HCEC 1CT (cell line): ENCODE measurements around the gene NFIA.

Source experiments
- DNase-seq: peaks from one replicate; pipeline ENCODE4 v3.0.0-alpha.2; 2017

The NFIA gene

DNA sequence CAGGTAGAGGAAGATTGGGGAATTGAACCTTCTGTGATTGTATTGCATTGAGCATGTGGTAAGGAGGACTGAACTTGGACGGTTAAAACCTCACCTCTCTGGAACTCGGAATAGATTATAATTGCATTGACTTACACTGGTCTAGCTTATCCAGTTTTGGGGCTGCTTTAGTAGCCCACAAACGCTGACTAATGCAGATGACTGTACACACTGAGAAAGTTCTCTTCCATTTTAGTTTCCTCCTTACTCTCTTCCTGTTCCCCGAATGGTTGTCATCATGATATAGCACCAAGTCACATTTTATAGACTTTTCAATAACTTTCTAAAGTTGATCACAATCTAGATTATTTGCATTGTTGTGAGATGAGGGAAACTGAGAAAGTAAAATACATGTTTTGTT lies 78.2 kb downstream of the NFIA start:
- peak; percentile 84 for DNase-seq

DNA sequence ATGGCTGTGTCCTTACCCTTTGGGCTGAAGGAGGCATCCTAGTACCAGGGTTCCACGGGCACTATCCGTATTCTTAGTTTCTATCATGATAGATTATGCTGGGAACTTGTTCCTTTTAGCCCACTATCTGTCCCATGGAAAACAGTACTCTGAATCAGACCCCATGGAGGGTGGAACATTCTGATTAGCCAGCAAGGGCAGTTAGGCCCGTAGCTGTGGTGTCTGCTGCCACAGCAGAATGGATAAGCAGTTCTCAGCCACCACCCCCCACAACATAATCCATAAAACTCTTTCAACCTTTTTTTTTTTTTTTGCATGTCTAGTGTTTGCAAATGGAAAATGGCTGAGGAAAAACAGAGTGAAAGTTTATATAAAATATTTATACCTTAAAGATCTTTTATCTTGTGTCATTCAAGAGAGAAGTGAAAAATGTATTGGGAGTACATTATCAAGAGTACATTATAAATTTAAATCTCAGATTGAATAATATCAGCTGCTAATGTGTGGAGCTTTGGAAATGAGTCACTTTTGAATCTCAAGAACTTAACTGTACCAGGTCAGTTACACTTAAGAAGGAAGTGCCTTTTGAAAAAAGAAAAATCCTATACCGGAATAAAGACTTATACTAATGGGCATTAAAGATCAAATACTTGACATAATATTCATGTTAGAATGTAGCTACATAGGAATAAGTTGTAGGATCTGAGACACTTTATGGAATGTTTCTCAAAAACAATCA lies 80.3 kb downstream of the NFIA start:
- DNase-seq: peak; percentile 42

DNA sequence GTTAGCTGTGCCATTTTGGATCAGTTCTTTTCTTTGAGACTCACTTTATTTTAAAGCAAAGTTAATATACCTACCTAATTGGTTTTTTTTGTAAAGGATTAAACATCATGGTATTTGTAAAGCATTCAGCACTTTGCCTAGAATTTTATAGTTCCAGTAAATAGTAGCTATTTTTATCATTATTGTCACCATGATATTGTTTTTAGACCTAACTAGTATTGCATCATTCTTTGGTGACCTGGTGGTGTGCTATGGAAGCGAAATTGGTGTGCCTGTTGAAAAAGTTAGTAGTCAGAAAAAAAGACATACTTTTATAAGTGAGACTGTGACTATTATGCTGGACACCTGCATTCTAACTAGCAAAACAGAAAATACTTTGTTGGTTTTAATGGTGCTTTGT lies 81.0 kb downstream of the NFIA start:
- no peak for DNase-seq

DNA sequence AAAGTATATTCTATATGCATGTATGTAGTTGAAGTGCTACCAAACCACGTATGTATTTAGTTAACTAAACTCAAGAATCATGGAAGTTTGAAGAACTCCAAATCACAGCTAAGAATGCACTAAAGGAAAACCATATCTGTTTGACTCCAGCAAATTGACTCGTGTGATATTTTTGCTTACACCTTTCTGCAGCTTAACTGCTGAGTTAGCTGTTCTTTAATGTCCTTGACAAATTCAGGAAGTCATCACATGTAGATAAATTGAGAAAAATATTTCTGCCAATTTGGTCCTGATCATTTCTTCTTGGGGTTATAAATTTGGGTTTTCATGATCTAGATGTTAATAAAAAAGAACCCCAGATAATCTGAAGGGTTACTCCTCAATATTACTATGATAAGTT lies 83.0 kb downstream of the NFIA start:
- DNase-seq: no peak

DNA sequence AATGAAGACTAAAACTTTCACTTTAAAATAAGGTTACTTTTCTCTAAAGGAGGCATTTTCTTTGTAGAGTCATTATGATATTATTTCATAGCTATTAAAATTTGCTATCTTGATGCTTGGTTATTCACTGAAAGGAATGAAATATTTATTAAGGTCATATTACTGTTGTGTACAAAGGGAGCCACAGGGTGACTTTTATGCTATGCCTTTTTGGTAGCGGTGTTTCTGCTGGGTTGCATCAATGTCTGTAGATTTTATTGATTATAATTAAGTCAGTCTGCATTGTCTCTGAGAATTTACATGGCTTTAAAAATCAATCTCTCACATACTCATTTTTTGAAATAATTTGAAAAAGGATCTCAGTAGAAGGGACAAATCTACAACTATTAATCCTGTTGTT lies 84.9 kb downstream of the NFIA start:
- DNase-seq: no peak

DNA sequence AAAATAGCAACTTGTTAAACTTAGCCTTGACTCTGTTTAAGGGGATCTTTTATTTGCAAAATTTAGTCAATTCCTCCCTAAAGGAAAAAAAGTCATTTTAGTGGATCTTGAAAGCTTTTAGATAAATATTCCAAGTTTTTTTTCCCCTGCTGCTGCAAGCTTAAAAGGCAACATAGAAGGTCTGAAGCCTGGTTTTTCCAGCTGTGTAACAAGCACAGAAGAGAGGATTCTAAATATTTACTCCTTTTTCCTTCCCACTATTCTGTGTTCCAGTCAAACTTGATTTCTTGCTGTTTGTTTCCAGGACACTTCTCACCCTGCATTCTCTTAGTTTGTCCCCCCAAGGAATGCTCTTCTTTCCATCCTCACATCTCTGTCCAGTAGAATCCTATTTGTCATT lies 86.7 kb downstream of the NFIA start:
- DNase-seq: no peak

DNA sequence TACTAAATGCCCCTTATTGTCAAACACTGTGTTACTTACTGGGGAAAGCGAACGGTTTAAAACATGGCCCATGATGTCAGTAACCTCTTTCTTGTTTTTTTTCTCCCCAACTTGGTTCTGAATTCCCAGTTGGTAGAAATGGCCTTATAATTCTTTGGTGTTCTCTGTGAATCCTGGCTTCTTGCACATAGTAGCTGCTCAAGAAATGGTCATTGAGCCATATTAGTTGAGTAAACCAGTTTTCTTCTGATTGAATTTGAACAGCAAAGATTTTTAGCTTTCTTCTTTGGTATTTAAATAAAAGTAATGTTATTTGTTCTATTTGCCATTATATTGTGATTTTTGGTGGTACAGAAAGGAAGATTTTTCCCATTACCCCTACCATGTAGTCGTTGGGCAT lies 87.3 kb downstream of the NFIA start:
- no peak for DNase-seq

DNA sequence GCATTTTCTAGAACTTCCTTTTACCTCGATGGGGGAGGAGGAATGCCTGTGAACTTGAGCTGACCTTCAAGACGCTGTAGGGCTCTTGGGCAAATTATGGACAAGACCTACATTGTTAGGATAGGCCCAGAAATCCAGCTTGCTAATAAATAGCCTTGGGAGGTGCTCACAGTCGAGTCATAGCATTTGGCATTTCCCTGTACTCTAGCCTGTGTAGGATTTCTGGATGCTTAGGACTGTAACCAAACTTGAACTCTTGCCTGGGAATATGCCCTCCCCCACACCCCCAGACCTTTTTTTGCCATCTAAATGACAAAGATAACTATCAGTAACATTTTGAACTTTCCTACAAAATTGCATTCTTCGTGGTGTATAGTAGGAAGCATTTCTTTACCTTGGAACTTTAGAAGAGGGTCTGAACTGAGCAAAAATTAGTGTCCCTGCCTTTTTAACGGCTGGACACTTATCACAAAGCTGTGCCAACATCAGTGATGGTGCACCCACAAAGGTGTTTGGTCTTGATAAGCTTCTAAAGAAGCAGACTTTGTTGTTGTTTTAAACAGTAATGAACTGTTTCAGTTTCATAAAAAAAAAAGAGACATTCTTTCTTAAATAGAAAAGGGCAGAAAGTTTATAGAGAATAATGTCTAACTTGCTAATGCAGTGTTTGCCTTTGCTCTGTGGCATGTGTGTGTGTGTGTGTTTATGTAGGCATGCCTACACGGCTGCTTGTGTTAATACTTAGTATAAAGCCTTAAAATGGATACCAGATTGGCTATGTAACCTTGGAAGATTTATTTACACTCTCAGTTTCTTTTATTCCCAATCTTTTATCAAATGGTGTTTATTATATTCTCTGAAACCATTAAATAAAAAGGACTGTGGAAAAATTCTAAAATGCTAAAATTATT lies 88.2 kb downstream of the NFIA start:
- peak; percentile 63 for DNase-seq

DNA sequence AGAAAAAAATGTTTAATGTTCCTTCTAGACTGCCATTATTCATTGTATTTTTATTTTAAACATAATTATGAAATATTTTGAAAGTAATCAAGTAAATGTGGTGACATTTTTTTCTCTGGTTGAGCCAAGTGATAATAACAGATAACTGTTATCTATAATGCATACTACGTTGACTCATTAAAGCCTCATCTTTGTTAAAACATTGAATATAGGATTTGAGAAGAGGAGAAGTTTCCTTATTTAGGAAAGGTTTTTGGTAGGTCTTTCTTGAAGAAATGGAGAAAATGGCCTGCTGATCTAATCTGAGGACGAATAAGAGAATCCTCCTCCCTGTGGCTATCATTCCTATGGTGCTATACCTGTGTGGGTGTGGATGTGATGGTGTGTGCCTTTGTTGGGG lies 89.0 kb downstream of the NFIA start:
- no peak for DNase-seq

DNA sequence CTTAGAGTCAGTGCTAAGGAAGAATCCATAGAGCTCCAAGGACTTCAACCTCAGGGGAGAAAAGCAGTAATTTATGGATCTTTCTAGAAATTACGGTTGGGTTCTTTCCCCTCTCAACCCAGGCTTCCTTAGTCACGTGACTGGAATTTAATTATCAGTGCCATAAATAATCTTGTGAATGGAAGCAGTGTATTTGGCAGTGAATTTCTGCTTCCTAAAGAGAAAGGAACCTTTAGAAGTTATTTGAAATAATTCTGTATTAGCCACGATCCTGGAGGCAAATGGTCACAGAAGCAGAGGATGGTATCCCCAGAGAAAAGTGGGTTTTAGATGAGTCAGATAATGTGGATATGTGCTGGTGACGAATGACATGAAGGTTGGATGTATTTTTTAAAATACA lies 89.6 kb downstream of the NFIA start:
- DNase-seq: no peak

DNA sequence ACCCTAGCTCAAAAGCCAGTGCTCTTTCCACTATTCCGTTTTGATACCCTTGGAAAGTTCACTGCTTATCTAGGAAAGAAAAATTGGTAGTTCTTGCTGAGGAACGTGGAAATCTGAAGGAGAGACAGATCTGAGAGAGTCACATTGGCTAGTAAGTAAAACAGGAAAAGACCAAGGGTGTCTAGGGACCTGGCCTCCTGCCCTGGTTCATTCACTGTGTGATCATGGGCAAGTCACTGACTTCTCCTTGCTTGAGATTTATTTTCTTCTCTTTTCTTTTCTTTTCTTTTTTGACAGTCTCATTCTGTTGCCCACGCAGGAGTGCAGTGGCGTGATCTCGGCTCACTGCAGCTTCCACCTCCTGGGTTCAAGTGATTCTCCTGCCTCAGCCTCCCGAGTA lies 90.8 kb downstream of the NFIA start:
- DNase-seq: no peak

DNA sequence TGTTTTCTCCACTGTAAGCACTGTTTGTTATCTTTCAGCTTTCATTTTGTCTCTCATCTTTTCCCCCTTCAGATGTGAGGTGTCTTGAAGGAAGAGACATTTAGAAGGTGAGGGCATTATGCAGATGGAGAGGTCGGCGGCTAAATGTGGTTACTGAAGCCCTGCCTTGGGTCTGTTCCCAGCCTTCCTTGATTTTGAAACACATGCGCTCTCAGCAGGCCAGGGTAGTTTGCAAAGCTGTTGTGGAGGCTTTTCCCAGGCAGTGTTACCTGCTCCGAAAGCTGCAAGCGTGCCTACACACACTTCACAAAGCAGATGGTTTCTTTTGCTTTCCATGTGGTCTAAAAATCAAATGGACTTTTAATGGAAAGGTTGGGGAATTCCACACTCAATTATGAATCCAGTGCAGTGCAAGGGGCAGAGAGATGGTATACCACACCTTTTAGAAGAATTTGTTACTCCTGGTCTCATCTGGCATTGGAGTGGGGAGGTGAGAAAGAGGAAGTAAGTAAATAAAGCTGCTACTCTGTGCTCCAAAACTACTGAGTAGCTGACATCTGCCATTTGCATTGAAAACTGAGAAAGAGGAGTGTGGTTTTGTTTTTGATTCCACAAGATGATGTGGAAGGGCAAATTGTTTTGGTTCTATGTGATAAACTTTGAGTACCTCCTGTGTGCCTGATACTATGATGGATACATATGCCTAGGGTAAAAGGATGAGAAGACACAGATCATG lies 91.9 kb downstream of the NFIA start:
- DNase-seq: no peak

DNA sequence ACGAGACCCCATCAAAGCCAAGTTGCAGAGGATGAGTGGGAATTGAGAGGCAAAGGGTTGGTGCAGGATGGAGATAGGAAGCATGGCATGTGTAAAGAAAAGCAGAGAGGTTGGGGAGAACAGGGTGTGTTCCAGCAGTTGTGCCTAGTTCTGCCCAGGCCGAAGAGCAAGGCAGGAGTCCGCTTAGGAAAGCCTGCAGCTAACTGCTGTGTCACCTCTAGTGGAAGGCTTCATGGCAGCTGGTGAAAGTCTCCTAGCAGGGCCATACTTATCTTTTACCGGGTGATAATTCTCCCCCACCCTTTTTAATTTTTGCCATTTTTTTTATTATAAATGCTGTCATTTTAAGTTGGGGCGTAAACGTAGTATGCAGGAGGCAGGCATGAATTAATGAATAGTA lies 93.6 kb downstream of the NFIA start:
- no peak for DNase-seq

DNA sequence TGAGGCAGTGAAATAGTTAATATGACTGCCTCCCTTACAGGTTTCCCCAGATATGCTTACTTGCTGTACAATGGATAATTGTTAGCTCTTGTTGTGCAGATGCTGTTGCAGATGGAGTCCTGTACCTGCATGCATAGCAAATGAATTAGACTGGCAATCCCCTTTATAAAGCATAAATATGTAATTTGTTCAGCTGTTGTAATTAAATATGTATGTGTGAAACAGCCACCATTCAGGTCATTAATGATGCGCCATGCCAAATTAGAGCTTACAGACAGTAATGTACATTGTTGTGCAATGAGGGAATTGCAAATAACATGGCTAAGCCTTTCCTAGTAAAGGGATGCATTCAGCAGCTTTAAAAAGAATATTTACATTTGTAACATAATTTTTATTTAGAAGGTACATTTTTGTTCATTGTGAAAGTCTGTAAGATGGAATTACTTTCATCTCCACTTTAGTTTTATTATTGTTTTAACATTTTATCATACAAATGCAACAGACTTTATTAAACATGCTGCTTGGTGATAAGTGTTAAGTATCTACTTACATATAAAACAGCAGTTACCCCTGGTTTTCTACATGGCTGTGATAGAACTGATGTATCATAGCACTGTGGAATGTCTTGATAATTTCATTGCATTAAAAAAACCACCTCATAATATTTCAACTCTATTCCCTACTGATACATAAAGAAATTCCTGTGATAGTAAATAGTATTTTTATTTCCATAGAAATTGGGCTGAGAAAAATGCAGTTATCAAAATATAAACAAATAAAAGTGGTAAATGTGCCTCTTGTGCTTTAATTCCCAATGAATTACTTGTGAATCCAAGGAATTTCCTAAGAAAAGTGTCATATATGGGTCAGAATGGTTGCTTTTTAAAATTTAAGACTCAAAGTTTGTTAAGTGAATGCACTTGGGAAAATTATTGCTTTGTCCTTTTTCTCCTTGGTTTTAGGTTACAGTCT lies 99.0 kb downstream of the NFIA start:
- DNase-seq: no peak

DNA sequence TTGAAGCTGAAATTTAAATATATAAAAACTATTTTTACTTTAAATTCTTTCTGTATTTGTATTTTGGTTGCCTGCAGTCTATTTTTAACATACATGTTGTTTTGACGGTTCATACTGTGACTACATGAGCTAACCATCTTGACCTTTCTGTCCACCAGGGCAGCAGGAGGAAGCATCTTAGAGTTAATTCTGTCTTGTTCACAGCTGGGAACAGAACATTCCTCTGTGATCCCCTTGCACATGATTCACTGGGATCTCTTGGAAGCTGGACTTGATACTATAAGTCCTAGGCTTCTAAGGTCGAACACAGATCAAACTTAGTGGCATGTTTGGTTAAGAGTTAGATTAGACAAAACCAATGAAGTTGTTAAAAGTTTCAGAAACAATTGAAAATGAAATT lies 99.7 kb downstream of the NFIA start:
- peak; percentile 96 for DNase-seq

DNA sequence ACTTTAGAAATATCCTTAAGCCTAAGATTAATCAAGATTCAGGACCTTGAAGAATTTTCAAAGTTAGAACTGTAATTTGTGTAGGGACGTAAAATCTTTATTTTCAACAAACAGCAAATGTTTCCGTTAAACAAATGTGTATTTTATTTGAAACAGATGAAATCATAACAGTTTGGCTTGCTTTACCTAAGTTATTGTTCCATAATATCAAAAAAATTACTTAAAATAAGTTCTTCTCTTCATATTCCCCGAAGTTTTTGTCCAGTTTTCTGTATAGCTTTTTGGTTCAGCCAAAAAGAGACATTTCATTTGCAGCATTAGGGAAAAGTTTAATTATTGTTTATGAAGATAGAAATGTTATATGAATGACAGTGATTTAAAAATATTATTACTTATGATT lies 100.1 kb downstream of the NFIA start:
- DNase-seq: no peak

DNA sequence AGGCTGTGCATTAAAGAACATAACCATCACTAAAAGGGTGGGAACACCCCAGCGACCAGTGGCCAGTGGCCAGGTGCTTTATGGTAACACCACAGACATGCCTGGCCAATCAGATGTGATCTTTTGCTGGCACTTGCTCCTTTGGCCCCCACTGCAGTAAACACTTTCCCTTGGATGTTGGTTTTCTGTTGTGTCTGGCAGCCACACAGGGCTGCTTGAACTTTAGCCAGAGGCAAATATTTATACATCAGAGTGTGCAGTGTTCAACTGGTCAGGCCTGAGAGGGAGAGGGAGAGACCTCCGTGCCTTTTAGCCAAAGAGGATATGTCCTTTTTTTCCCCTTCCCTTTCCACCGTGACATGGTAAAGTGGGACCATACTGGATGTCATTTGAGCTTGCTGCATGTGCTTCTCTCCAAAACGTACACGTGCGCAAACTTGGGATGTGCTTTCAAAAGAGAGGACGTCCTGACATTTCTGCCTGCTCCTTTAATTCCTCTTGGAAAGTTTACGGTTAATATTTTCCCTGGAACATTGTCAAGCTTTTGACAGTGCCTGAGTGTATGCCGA lies 101.2 kb downstream of the NFIA start:
- no peak for DNase-seq

DNA sequence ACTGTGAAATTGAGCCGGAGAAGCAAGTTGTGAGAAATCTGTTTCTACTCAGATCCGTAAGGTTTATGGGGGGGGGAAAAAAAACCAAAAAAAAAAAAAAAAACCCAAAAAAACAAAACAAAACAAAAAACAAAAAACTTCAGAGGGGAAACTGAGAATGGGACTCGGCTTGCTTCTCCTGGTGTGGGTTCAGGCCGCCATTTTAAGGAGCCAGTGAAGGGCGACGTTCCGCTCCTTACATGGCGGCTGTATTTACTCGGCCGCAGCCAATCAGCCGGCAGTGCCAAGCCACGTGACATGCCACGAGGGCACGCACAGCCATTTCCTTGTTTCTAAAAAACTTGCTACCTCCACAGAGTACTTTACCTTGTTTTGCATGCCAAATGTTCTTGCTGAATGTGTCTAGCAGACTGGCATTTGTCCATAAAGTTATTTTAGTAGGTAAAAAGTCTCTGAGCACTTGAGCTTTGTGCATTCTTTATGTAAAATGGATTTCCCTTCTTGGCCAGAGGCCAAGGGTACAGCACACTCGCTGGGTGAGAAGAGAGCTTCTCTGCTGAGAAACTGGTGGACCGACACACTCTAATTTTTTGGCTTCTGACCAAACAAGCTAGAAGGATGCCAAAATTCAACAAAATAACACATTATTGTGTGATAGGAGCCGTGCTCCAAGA lies 101.8 kb downstream of the NFIA start:
- DNase-seq: peak; percentile 76

DNA sequence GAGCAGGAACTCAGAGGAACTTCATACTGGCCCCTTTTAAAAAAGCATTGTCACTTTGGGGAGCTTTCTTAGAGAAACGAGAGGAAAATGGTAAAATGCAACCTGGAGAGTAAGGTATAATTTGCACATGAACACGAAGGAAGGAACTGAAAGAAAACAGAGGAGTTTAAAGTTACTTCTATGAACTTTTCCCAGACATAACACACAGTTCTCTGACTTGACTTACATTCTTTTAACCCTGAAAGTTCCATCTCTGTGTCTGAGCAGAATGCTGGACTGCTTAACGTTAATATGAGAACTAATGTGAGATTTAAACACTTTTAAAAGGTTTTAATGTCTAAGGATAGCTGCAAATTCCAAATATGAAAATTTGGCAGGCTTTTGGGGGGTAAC lies 102.3 kb downstream of the NFIA start:
- no peak for DNase-seq

DNA sequence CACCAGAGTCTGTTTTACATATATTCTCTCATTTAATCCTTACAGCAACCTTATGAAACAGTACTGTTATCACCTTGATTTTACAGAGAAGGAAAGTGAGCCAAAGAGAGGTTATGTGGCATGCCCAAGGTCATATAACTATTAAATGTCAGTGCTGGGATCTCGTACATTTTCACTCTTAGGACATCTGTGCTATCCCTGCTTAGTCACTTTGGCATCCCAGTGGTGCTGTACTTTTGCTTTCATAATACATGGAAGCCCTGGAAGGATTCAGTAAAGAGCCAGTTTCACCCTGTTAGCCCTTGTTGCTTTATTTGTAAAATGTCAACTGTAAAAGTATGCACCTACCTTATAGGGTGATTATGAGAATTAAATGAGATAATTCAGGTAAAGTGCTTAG lies 104.4 kb downstream of the NFIA start:
- no peak for DNase-seq

DNA sequence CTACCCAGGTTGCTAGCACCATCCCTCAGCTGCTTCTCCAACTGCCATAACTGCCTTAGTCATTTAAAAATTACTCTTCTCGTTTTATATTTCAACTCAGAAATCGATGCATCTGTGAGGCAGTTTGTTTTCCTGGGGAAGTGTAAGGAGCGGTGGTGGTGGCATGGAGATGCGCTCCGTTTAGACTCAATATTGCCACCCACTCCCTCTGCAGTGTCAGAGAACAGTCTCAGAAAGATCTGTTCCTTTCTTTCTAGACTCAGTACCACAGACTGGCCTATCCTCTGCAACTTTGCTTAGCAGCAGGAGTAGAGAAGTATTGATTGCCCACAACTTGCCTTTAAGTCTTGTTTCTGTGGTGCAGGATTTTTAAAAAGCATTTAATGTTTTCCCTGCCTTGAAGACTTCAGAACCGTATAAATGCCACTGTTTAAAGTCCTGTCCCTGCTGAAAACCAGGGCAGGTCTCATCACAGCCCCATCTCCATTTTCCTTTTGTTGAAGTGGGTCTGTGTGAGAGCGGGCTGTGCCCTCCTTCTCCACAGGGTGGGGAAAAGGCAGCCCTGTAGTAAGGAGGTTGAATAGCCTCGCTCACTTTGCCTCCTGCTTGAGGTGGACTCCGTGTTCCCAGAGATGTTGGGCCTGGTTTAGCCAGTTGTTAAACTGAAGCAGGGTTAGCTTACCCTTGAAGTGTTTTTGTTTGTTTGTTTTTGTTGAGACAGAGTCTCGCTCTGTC lies 105.2 kb downstream of the NFIA start:
- DNase-seq: no peak
